ENCODE results near the gene PPP1CA.

The PPP1CA gene

GRCh38 chr11:67366961-67367760, 34.5 kb downstream of the PPP1CA start:
- DNase-seq, result no peak

- DNase-seq, result no peak
Measured at GRCh38 chr11:67366546-67366945, 35.1 kb downstream of the PPP1CA start.

- DNase-seq, result no peak
Measured at GRCh38 chr11:67365736-67366444, 35.8 kb downstream of the PPP1CA start.

GRCh38 chr11:67364783-67365722, 36.6 kb downstream of the PPP1CA start:
- no peak for DNase-seq

- no peak for DNase-seq
Measured at GRCh38 chr11:67364169-67364568, 37.5 kb downstream of the PPP1CA start.

- DNase-seq, result no peak
Measured at GRCh38 chr11:67357831-67358670, 43.6 kb downstream of the PPP1CA start.

- peak; percentile 57 for DNase-seq
Measured at GRCh38 chr11:67356864-67357561, 44.6 kb downstream of the PPP1CA start.

- DNase-seq, result no peak
Measured at GRCh38 chr11:67356387-67356863, 45.2 kb downstream of the PPP1CA start.

GRCh38 chr11:67355794-67356386, 45.8 kb downstream of the PPP1CA start:
- DNase-seq, result no peak

- DNase-seq, result no peak
Measured at GRCh38 chr11:67355023-67355793, 46.5 kb downstream of the PPP1CA start.

- DNase-seq, result no peak
Measured at GRCh38 chr11:67354075-67355022, 47.3 kb downstream of the PPP1CA start.

- DNase-seq, result peak; percentile 95
Measured at GRCh38 chr11:67353317-67354074, 48.2 kb downstream of the PPP1CA start, which contains the start of gene POLD4. Gene POLD4, minus strand, starts transcription at chr11:67353546. Its CDS starts 147 bp downstream, at chr11:67353399.

- peak; percentile 63 for DNase-seq
Measured at GRCh38 chr11:67352546-67353316, 48.9 kb downstream of the PPP1CA start.

GRCh38 chr11:67351275-67352005, 50.2 kb downstream of the PPP1CA start:
- peak; percentile 59 for DNase-seq

- no peak for DNase-seq
Measured at GRCh38 chr11:67349928-67350465, 51.7 kb downstream of the PPP1CA start.

GRCh38 chr11:67349457-67349856, 52.2 kb downstream of the PPP1CA start:
- no peak for DNase-seq
